Measurements from ENCODE around the gene USP3. TPM values are rescaled to one million over a fixed set of nuclear protein-coding genes. Genes with fewer than 3 reads are reported as not detected.

The USP3 gene
- total and polyA plus RNA-seq, 2 of the 13 experiments (the other 11 are each of a cell fraction or from before 2014, with no cell fraction given), result 14.3 to 61.2 TPM

- TF ChIP-seq ZBTB46 (CRISPR knock-in tag; IDR thresholded peaks at IDR 0.05; ENCODE audit: borderline replicate concordance) (no peak), DR1 (CRISPR knock-in tag; IDR thresholded peaks at IDR 0.05) (no peak; the same call in 1 of the 2 replicates), ISL2 (CRISPR knock-in tag; IDR thresholded peaks at IDR 0.05) (peak; percentile 85), PTBP1 (IDR thresholded peaks at IDR 0.05; ENCODE audit: low read depth, low read length, poor library complexity, severe bottlenecking) (no peak), ELK4 (CRISPR knock-in tag; IDR thresholded peaks at IDR 0.05; ENCODE audit: borderline replicate concordance) (peak; percentile 37; the same call in 1 of the 2 replicates), HIVEP1 (CRISPR knock-in tag; IDR thresholded peaks at IDR 0.05) (peak; percentile 43; the same call in 1 of the 2 replicates), FOXK2 (IDR thresholded peaks at IDR 0.05) (no peak), ZNF670 (CRISPR knock-in tag; IDR thresholded peaks at IDR 0.05; ENCODE audit: borderline replicate concordance) (peak; percentile 91; the same call in 1 of the 2 replicates), MAF1 (CRISPR knock-in tag; IDR thresholded peaks at IDR 0.05; ENCODE audit: borderline replicate concordance) (no peak), ZNF350 (CRISPR knock-in tag; IDR thresholded peaks at IDR 0.05; ENCODE audit: borderline replicate concordance, low read depth) (peak; percentile 64; the same call in 1 of the 2 replicates), PITX1 (CRISPR knock-in tag; IDR thresholded peaks at IDR 0.05) (peak; percentile 68; the same call in 1 of the 2 replicates), ELF3 (CRISPR knock-in tag; IDR thresholded peaks at IDR 0.05) (peak; percentile 83), RBM22 (optimal IDR thresholded peaks at IDR 0.05; ENCODE audit: low read length) (no peak)
- TF ChIP-seq, protein P1, sequence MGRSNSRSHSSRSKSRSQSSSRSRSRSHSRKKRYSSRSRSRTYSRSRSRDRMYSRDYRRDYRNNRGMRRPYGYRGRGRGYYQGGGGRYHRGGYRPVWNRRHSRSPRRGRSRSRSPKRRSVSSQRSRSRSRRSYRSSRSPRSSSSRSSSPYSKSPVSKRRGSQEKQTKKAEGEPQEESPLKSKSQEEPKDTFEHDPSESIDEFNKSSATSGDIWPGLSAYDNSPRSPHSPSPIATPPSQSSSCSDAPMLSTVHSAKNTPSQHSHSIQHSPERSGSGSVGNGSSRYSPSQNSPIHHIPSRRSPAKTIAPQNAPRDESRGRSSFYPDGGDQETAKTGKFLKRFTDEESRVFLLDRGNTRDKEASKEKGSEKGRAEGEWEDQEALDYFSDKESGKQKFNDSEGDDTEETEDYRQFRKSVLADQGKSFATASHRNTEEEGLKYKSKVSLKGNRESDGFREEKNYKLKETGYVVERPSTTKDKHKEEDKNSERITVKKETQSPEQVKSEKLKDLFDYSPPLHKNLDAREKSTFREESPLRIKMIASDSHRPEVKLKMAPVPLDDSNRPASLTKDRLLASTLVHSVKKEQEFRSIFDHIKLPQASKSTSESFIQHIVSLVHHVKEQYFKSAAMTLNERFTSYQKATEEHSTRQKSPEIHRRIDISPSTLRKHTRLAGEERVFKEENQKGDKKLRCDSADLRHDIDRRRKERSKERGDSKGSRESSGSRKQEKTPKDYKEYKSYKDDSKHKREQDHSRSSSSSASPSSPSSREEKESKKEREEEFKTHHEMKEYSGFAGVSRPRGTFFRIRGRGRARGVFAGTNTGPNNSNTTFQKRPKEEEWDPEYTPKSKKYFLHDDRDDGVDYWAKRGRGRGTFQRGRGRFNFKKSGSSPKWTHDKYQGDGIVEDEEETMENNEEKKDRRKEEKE (IDR thresholded peaks at IDR 0.05), result no peak
- TF ChIP-seq, protein P2, sequence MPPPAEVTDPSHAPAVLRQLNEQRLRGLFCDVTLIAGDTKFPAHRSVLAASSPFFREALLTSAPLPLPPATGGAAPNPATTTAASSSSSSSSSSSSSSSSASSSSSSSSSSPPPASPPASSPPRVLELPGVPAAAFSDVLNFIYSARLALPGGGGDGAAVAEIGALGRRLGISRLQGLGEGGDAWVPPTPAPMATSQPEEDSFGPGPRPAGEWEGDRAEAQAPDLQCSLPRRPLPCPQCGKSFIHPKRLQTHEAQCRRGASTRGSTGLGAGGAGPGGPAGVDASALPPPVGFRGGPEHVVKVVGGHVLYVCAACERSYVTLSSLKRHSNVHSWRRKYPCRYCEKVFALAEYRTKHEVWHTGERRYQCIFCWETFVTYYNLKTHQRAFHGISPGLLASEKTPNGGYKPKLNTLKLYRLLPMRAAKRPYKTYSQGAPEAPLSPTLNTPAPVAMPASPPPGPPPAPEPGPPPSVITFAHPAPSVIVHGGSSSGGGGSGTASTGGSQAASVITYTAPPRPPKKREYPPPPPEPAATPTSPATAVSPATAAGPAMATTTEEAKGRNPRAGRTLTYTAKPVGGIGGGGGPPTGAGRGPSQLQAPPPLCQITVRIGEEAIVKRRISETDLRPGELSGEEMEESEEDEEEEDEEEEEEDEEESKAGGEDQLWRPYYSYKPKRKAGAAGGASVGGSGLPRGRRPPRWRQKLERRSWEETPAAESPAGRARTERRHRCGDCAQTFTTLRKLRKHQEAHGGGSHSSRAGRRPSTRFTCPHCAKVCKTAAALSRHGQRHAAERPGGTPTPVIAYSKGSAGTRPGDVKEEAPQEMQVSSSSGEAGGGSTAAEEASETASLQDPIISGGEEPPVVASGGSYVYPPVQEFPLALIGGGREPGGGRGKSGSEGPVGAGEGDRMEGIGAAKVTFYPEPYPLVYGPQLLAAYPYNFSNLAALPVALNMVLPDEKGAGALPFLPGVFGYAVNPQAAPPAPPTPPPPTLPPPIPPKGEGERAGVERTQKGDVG (CRISPR knock-in tag; IDR thresholded peaks at IDR 0.05; ENCODE audit: borderline replicate concordance), result no peak
Measured at GRCh38 chr15:63504247-63504978, at the start of gene USP3 (continued).

Data from HepG2 (cell line).